ENCODE data around the gene GPR82.

DNA sequence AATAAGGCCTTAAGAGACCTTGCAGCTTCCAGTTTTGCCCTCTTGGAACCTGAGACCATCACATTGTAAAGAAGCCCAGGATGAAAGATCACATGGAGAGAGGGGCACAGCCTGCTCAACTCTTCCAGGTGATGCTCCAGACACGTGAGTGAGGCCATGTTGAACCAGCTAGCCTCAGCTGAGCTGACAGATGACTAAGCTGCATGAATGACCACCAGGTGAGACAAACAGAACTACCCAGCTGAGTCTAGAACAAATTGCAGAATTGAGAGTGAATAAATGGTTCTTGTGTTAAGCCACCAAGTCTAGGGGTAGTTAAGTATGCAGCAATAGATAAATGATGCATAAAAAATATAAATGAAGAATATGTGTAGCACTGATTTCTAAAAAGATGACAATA lies 16.8 kb upstream of the GPR82 start:
- no peak for TF ChIP-seq POLR2A (IDR thresholded peaks at IDR 0.05)
- TF ChIP-seq, protein P1, sequence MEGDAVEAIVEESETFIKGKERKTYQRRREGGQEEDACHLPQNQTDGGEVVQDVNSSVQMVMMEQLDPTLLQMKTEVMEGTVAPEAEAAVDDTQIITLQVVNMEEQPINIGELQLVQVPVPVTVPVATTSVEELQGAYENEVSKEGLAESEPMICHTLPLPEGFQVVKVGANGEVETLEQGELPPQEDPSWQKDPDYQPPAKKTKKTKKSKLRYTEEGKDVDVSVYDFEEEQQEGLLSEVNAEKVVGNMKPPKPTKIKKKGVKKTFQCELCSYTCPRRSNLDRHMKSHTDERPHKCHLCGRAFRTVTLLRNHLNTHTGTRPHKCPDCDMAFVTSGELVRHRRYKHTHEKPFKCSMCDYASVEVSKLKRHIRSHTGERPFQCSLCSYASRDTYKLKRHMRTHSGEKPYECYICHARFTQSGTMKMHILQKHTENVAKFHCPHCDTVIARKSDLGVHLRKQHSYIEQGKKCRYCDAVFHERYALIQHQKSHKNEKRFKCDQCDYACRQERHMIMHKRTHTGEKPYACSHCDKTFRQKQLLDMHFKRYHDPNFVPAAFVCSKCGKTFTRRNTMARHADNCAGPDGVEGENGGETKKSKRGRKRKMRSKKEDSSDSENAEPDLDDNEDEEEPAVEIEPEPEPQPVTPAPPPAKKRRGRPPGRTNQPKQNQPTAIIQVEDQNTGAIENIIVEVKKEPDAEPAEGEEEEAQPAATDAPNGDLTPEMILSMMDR (IDR thresholded peaks at IDR 0.05), result no peak

Data from Peyer's patch (tissue), 4 donors.